Erythroblast (primary cell): ENCODE measurements around the gene PI3.

Experiments used
- GATA1 ChIP-seq: IDR thresholded peaks from 2 replicates; pipeline ENCODE4 v1.6.1; 2011; ENCODE audit warnings: low read depth, mild to moderate bottlenecking, control low read depth, low read length, moderate library complexity
- POLR2A ChIP-seq: IDR thresholded peaks from 2 replicates; pipeline ENCODE4 v1.6.1; 2011; ENCODE audit warnings: mild to moderate bottlenecking, low read length

DNA sequence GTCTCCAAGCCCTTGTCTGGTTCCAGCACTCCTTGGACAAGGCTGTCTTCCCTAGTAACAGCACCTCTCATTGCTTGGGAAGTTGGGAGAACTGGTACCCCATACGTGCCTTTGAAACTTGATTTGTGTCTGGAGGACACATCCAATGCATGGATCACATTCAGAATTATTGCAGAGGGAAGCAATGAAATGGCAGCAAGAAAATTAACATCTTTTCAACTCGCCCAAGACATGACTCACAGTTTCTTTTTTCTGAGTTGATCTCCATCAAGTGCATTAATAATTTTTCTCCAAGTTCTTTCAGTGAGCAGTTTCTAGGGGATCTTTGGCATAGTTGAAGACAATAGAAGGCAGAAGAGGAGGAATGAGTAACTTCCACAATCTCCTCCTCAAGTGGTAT lies 22.3 kb upstream of the PI3 start:
- no peak for TF ChIP-seq POLR2A
- no peak for TF ChIP-seq GATA1
